Kidney capillary endothelial cell (primary cell): ENCODE results near the gene AGPAT4.
A peak's percentile ranks its signal among the peaks of the same experiment; 100 is the strongest.

Experiments used
- DNase-seq: peaks from one replicate; pipeline ENCODE4 v3.0.0-alpha.2; 2018; ENCODE audit warnings: low spot score

Gene AGPAT4

GRCh38 chr6:161166176-161166575, 107.7 kb downstream of the AGPAT4 start:
- no peak for DNase-seq

- no peak for DNase-seq
Measured at GRCh38 chr6:161164182-161164625, 109.7 kb downstream of the AGPAT4 start.

GRCh38 chr6:161163466-161164181, 110.2 kb downstream of the AGPAT4 start:
- DNase-seq: no peak

GRCh38 chr6:161162722-161163121, 111.1 kb downstream of the AGPAT4 start:
- DNase-seq: no peak

GRCh38 chr6:161161889-161162624, 111.8 kb downstream of the AGPAT4 start:
- no peak for DNase-seq

GRCh38 chr6:161161121-161161520, 112.7 kb downstream of the AGPAT4 start:
- no peak for DNase-seq

- no peak for DNase-seq
Measured at GRCh38 chr6:161154796-161155335, 119.0 kb downstream of the AGPAT4 start.

- no peak for DNase-seq
Measured at GRCh38 chr6:161153725-161154124, 120.1 kb downstream of the AGPAT4 start.

- no peak for DNase-seq
Measured at GRCh38 chr6:161152907-161153662, 120.8 kb downstream of the AGPAT4 start.

GRCh38 chr6:161152527-161152862, 121.4 kb downstream of the AGPAT4 start:
- no peak for DNase-seq

GRCh38 chr6:161151660-161152526, 122.0 kb downstream of the AGPAT4 start:
- no peak for DNase-seq

GRCh38 chr6:161151059-161151645, 122.7 kb downstream of the AGPAT4 start:
- no peak for DNase-seq

- DNase-seq: no peak
Measured at GRCh38 chr6:161150566-161150965, 123.3 kb downstream of the AGPAT4 start.

GRCh38 chr6:161150136-161150535, 123.7 kb downstream of the AGPAT4 start:
- DNase-seq: no peak

- DNase-seq: no peak
Measured at GRCh38 chr6:161143663-161144430, 130.0 kb downstream of the AGPAT4 start.

GRCh38 chr6:161142957-161143296, 130.9 kb downstream of the AGPAT4 start:
- no peak for DNase-seq

GRCh38 chr6:161141173-161141572, 132.7 kb downstream of the AGPAT4 start:
- peak; percentile 10 for DNase-seq

- no peak for DNase-seq
Measured at GRCh38 chr6:161140554-161140875, 133.3 kb downstream of the AGPAT4 start.

- DNase-seq: no peak
Measured at GRCh38 chr6:161139766-161140553, 133.9 kb downstream of the AGPAT4 start.

- DNase-seq: no peak
Measured at GRCh38 chr6:161139304-161139765, 134.5 kb downstream of the AGPAT4 start.
